ENCODE measurements around the gene GUK1. TPM values are rescaled to one million over a fixed set of nuclear protein-coding genes. Genes with fewer than 3 reads are reported as not detected.

GUK1 gene
- total and polyA plus RNA-seq, 2 of the 4 experiments (the other 2 are of a cell fraction) = 465 to 548 TPM

DNA sequence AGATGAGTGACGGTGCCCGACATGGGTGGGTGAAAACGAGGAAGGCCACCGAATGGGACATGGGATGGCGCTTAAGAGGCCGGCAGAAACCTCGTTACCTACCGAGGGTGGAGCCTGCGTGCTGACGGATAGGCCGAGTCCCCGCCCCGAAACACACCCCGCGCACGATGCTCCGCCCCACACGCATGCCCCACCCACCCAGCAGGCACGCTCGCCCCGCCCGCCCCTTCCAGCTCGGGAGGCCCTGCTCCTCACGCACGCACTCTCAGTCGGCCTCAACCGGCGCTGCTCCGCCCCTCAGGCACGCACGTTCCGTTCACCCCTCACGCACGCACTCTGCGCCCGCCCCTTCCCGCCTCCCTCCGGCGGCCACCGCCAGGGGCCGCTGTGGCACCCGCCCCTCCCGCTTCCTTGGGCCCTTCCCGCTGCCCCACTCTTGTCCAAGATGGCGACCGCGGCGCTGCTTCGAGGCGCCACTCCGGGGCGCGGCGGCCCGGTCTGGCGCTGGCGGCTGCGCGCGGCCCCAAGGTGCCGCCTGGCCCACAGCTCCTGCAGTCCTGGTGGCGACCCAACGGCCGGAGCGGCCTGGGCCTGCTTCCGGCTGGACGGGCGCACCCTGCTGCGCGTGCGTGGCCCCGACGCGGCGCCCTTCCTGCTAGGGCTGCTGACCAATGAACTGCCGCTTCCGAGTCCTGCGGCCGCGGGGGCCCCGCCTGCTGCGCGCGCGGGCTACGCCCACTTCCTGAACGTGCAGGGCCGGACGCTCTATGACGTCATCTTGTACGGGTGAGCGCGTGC, 25.5 kb downstream of the GUK1 start, which contains the start of gene IBA57:
Gene IBA57 (plus strand): TSS at position 433 of the 798 bp plus-strand sequence. CDS start 13 bp downstream, at position 446.
- Histone ChIP-seq H3K79me1 (ENCODE audit: low read depth in 1 of 2, low read length in 2 of 2) (peaks cover 10 to 35% of the 10 kb centered on the region in 2 experiments), H3K14ac (replicated peaks; ENCODE audit: low read depth, low read length) (peak within 1 kb of the TSS; percentile 78), H2AK9ac (replicated peaks; ENCODE audit: low read depth, low read length, poor library complexity) (peak within 1 kb of the TSS; percentile 99), H3K4me1 (ENCODE audit: control insufficient read depth, insufficient read depth, low read length) (peaks cover 12% of the 10 kb centered on the region), H3K4me3 (ENCODE audit: insufficient read depth, low read depth, low read length) (peak within 1 kb of the TSS; percentile 81), H3K4ac (ENCODE audit: low read depth, low read length) (peak within 1 kb of the TSS; percentile 79), H2BK15ac (ENCODE audit: low read depth, low read length) (peak within 1 kb of the TSS; percentile 0; the same call in 1 of the 3 replicates), H2BK5ac (ENCODE audit: low read depth, low read length, poor library complexity, severe bottlenecking) (peak within 1 kb of the TSS; percentile 100), H2BK20ac (ENCODE audit: low read depth, low read length) (no peak within 1 kb of the TSS), H2AFZ (replicated peaks; ENCODE audit: low read length, poor library complexity) (peak within 1 kb of the TSS; percentile 98), H3K4me2 (ENCODE audit: low read depth, low read length) (peak within 1 kb of the TSS; percentile 97), H3K9me3 (ENCODE audit: control insufficient read depth, insufficient read depth, low read length) (no peaks in the 10 kb centered on the region), H3K56ac (ENCODE audit: extremely low read depth, insufficient read depth, low read length) (peak within 1 kb of the TSS; percentile 60; the same call in 1 of the 2 replicates), H4K91ac (ENCODE audit: insufficient read depth, low read depth, low read length) (peak within 1 kb of the TSS; percentile 70), H4K8ac (ENCODE audit: low read depth in 2 of 2, low read length in 2 of 2) (peak within 1 kb of the TSS; percentile 67 to 98), H3K27me3 (ENCODE audit: control insufficient read depth, insufficient read depth, low read length) (no peaks in the 10 kb centered on the region), H2AK5ac (ENCODE audit: low read depth, low read length) (peak within 1 kb of the TSS; percentile 89), H3K36me3 (ENCODE audit: control insufficient read depth, insufficient read depth, low read length) (0 out of 2 replicates have a peak, but pooled peaks cover 2% of the 10 kb centered on the region), H4K5ac (ENCODE audit: low read depth, low read length) (peak within 1 kb of the TSS; percentile 92), H3K9me1 (ENCODE audit: insufficient read depth, low read length) (peaks cover 14% of the 10 kb centered on the region; the same call in 1 of the 2 replicates), H4K20me1 (ENCODE audit: insufficient read depth, low read length) (no peaks in the 10 kb centered on the region), H2BK120ac (ENCODE audit: low read depth, low read length) (peak within 1 kb of the TSS; percentile 65; the same call in 1 of the 2 replicates), H3K23ac (ENCODE audit: low read depth, low read length) (peak within 1 kb of the TSS; percentile 25), H3K18ac (ENCODE audit: low read depth, low read length) (peak within 1 kb of the TSS; percentile 63), H3K9ac (ENCODE audit: low read depth, low read length) (peak within 1 kb of the TSS; percentile 87), H3K27ac (ENCODE audit: insufficient read depth, low read length) (peak within 1 kb of the TSS; percentile 87)
- 1% methylated on average over 37 of the region's 93 CpGs; no CpG with 5 or more reads in 1 of the 2 experiments for WGBS, 2 experiments (ENCODE audit: extremely low coverage in 2 of 2, insufficient read length in 1 of 2)
- CTCF ChIA-PET = interaction anchor here (0.6 to 1.0 kb wide), 3 partner anchors 12 to 363 kb away, joined by 3 to 4 read pairs (median 3); no protein-coding TSS in a partner anchor
- intact Hi-C loops (cut with micrococcal nuclease) (no loop called here), in situ Hi-C loops (cut with MboI; ENCODE audit: low sequenced_read_pairs) (no loop called here), dilution Hi-C loops (cut with HindIII; ENCODE audit: low sequenced_read_pairs, unreplicated experiment) (no loop called here)
- POLR2A ChIA-PET (ENCODE audit: unreplicated experiment) = interaction anchor here (0.5 to 1.0 kb wide), 4 partner anchors 11 to 1106 kb away, joined by 3 to 12 read pairs (median 4); no protein-coding TSS in a partner anchor
- peak; percentile 89 for ATAC-seq (ENCODE audit: low read depth)
- BruUV-seq (replicated peaks) = no TSS peak
- peak; percentile 99 for DNase-seq
- TF ChIP-seq MXI1 (IDR thresholded peaks at IDR 0.05; ENCODE audit: borderline replicate concordance, low read depth, low read length) (peak; percentile 23; the same call in 1 of the 2 replicates), CHD1 (IDR thresholded peaks at IDR 0.05; ENCODE audit: low read depth, low read length) (0 out of 2 replicates have a peak, but pooled peaks have one; percentile 23), RCOR1 (IDR thresholded peaks at IDR 0.05; ENCODE audit: insufficient replicate concordance, low read length) (no peak), SMC3 (IDR thresholded peaks at IDR 0.05; ENCODE audit: low read depth, low read length) (peak; percentile 39), FOS (IDR thresholded peaks at IDR 0.05; ENCODE audit: low read depth, low read length) (peak; percentile 55), RAD21 (IDR thresholded peaks at IDR 0.05; ENCODE audit: low read length) (peak; percentile 35), BHLHE40 (IDR thresholded peaks at IDR 0.05; ENCODE audit: low read depth, low read length) (peak; percentile 97), RFX5 (IDR thresholded peaks at IDR 0.05; ENCODE audit: low read depth, low read length) (no peak), MAZ (IDR thresholded peaks at IDR 0.05; ENCODE audit: borderline replicate concordance, low read depth, low read length) (peak; percentile 93), POLR2A (IDR thresholded peaks at IDR 0.05; ENCODE audit: low read depth, low read length) (peak; percentile 92), CEBPB (IDR thresholded peaks at IDR 0.05; ENCODE audit: low read depth, low read length) (no peak)
- TF ChIP-seq, protein P1, sequence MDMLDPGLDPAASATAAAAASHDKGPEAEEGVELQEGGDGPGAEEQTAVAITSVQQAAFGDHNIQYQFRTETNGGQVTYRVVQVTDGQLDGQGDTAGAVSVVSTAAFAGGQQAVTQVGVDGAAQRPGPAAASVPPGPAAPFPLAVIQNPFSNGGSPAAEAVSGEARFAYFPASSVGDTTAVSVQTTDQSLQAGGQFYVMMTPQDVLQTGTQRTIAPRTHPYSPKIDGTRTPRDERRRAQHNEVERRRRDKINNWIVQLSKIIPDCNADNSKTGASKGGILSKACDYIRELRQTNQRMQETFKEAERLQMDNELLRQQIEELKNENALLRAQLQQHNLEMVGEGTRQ (IDR thresholded peaks at IDR 0.05; ENCODE audit: low read depth, low read length) = peak; percentile 60; the same call in 1 of the 2 replicates
- TF ChIP-seq, protein P2, sequence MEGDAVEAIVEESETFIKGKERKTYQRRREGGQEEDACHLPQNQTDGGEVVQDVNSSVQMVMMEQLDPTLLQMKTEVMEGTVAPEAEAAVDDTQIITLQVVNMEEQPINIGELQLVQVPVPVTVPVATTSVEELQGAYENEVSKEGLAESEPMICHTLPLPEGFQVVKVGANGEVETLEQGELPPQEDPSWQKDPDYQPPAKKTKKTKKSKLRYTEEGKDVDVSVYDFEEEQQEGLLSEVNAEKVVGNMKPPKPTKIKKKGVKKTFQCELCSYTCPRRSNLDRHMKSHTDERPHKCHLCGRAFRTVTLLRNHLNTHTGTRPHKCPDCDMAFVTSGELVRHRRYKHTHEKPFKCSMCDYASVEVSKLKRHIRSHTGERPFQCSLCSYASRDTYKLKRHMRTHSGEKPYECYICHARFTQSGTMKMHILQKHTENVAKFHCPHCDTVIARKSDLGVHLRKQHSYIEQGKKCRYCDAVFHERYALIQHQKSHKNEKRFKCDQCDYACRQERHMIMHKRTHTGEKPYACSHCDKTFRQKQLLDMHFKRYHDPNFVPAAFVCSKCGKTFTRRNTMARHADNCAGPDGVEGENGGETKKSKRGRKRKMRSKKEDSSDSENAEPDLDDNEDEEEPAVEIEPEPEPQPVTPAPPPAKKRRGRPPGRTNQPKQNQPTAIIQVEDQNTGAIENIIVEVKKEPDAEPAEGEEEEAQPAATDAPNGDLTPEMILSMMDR (conservative IDR thresholded peaks at IDR 0.05; ENCODE audit: low read depth, low read length) = peak; percentile 98
